NCI-H2196 (cell line): ENCODE results near the gene FARS2.

Source experiments
- DNase-seq: peaks from one replicate; lab custom pipeline; 2025; ENCODE audit not compliant: unreplicated experiment; lab: John Stamatoyannopoulos, UW

Gene FARS2

DNA sequence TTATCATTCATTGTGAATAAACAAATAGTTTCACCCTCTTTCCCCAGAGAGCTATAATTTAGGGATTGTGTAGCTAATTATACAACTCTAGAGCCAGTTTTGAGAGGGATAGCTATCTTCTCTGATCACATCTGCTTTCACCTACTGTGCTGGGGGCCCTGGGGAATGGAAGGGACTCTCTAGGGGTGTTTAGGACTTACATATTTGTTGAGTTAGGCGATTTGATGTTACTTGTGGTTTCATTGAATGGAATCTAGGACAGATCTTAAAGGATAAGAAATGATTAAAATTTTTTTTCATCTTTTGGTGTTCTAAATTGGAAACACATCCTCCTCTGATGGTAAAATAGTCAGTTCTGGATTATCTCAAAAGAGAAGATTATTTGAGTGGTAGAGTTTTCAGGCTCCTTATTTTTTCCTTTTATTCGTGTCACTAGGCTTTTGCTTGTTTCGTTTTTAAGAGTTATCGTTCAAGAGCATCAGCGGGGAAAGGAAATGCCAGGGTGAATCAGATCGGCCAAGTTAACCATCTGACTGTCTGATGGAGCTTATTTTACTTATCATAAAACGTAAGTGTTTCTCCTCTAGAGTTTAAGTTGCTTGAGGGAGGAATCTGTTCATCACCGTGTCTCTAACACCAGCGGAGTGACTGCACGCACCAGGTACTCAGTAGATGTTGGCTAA is 236.7 kb downstream of the FARS2 start:
- no peak for DNase-seq

DNA sequence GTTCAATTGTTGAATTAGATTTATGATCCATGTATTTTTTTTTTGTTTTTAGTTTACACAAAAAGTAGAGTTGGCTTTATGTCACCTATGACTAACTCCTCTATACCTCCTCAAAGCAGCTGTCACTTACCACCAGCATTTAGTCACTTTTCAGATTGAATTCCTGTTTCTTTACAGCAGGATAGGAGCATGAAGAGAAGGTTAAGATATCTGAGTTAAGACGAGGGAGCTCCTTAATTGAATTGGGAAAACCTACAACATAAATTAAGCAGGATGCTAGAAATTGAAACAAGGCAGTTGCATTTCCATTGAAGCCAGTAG is 237.2 kb downstream of the FARS2 start:
- no peak for DNase-seq

- DNase-seq, result no peak
Observed at GRCh38 chr6:5499644-5500306, 238.5 kb downstream of the FARS2 start.

- DNase-seq, result peak; percentile 77
Observed at GRCh38 chr6:5501837-5502236, 240.5 kb downstream of the FARS2 start.

DNA sequence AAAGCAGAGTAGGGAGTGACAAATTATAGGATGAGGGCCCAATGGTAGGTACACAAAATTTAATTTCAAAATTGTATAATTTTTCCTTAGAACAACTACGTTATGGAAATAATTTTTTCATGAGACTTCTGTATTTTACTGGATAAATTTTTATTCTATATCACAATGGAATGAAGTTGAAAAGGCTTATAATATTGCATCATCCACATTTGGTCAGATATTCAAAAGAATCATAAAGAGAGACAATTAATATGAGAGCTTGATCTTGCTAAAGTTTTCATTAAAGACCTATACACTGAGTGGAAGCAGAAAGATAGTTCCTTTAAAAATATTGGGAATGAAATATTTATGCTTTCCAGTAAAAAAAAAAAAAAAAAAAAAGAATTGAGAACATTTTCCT is 242.8 kb downstream of the FARS2 start:
- DNase-seq, result no peak

DNA sequence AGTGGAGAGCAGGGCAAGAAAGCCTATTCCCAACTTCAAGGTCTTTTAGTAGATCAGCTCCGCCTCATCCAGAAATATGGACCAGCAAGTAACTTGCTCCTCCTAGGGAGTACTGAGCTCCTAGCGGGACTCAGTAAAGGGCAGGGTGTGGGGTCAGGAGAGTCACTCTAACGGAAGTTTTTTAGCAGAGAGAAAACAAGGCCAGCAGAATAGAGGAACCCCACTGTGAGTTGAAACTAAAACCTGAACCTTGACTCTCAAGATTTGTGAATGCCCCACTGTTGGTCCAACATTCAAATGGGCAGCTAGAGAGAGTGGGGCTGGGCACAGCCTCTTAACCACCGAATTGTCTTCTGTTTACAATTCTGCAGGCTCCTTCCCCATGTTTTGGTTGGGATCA is 244.8 kb downstream of the FARS2 start:
- no peak for DNase-seq

GRCh38 chr6:5506597-5506996 is 245.3 kb downstream of the FARS2 start:
- no peak for DNase-seq

DNA sequence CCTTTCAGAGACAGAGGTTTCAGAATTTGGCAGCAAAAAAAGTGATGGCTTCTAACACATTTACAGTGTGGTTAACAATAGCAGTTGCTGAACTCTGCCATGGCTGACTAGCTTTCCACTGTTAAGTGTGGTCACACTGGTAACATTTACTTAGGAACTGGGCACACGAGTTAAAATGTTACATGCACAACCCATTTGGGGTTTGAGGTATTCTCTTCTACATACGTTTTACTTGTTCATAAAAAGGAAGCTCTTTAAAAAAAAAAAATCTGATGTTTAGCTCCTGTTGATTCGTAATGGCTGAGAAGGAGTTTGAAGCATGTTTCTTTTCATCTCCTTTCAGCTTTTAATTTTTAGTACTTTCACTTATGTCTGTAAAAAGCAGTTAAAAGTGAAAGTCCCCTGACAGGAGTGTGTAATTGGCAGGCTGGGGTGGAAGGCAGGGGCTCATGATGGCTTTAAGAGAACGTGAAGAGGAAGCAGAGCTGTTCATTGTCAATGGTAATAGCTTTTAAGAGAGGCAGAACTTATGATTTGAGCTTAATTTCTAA is 245.9 kb downstream of the FARS2 start:
- no peak for DNase-seq

DNA sequence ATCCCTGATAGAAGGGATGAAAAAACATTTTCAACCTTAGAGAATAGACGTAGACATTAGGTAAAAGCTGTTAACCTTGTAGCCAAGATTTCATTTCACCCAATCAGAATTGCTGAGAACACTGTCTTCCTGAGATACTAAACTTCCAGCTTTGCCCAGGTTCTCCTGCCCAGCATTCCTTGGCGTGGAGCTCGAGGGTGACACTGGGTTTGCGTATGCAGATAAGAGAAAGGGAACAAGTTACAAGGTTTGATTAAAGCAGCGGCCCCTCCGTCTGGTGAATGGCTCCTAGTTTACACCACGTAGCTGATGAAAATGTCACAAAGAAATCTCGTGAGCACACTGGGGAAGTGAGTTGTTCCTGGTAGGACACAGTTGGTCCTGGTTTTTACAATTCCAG is 247.8 kb downstream of the FARS2 start:
- no peak for DNase-seq

DNA sequence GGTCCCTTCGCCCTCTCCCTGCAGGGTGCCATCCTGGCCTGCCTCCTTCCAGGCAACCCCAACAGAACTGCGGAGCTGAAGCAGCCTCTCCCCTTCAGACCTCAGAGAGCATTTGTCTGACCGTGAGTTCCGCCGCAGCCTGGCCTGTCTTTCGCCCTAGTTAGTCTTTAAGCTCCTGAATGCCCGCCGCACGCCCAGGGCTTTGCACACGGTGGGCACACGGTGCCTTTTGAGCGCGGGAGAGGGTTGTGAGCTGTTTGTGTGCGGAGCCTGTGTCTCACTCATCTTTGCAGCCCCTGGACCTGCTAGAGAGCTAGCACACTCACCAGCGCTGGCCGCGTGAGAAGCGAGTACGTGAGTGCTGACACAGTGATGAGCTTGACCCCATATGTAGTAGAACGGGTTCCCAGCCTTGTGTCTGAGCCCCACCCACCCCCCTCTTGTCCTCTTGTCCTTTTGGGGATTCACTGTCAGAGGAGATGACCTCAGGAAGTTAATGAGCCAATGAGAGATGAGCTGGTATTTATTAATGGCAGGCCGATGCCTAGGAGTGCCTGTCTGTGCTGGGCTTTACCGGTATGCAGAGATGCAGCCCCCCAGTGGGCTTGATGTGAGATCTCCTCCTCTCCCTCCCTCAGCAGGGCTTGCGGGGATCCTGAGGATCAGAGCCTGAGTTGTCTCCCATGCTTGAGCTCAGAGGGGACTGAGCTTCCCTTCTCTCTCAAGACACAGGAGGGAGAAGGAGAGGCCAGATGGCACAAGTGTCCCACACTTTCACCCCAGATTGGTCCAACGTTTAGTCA is 249.2 kb downstream of the FARS2 start:
- no peak for DNase-seq

GRCh38 chr6:5511954-5512353 is 250.6 kb downstream of the FARS2 start:
- no peak for DNase-seq

GRCh38 chr6:5512422-5512821 is 251.1 kb downstream of the FARS2 start:
- DNase-seq, result no peak

- no peak for DNase-seq
Observed at GRCh38 chr6:5513408-5513807, 252.1 kb downstream of the FARS2 start.

GRCh38 chr6:5514353-5514752 is 253.0 kb downstream of the FARS2 start:
- no peak for DNase-seq

DNA sequence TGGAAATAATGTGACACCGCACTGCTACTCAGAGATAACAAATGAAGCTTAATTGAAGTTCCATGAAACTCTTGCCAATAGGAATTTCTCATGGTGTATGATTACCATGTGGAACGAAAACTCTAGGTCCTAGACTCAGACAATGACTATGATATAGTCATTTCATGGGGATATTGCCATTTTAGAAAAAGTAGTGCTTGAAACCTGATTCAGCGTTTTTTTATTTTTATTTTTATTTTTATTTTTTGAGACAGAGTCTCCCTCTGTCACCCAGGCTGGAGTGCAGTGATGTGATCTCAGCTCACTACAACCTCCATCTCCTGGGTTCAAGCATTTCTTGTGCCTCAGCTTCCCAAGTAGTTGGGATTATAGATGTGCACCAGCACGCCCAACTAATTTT is 253.9 kb downstream of the FARS2 start:
- no peak for DNase-seq

- DNase-seq, result no peak
Observed at GRCh38 chr6:5516036-5516435, 254.7 kb downstream of the FARS2 start.

GRCh38 chr6:5517796-5518195 is 256.5 kb downstream of the FARS2 start:
- DNase-seq, result no peak

DNA sequence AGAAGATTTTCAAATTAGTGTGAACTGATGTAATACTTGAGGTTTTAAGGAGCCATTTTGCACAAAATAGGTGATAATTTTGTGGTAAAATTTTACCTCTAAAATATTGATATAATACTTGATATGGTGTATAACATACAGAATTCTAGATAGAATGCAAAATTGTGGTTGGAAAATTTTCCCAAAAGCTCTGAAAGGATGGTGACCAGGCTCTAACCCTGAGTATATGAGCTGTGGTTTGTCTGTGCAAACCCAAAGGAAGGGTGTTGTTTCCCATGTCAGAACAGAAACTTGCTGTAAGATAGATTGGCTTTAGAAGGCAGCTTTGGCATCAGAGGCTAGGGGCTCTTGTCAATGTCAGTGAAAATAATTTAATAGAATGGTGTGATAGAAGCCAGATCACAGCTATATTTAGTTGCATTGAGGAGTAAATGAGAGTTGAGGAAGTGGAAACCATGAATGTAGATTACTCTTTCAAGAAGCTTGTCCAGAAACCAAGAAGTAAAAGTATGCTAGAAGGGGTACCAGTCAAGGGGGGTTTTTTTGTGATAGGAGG is 257.7 kb downstream of the FARS2 start:
- no peak for DNase-seq

GRCh38 chr6:5520796-5521195 is 259.5 kb downstream of the FARS2 start:
- DNase-seq, result no peak

DNA sequence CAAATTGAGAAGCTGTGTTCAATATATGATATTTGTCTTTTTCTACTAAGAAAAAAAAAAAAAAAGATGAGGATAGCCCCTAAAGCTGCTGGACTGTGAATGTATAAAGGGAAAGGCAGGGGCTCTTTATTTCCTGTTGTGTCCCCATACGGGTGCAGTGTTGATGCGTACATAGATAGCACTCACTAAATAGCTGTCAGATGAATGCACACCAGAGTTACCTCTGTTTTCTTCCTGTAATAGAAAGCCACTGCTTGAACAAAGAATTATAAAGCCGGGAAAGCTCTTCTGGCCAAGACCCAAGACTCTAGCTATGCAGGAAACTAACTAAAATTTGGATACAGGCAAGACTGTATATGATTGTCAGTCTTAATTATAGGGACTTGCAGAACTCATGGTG is 260.0 kb downstream of the FARS2 start:
- DNase-seq, result no peak

GRCh38 chr6:5522147-5522546 is 260.8 kb downstream of the FARS2 start:
- DNase-seq, result no peak

- no peak for DNase-seq
Observed at GRCh38 chr6:5524110-5524509, 262.8 kb downstream of the FARS2 start.
